H1 (cell line): ENCODE data around the gene IFNB1.

Source experiments
- CBX5 ChIP-seq: fragments of 300-800, 300-1000 bp; sonication (generic); IDR thresholded peaks from 2 replicates; pipeline ENCODE4 v1.7.1; 2016; ENCODE audit warnings: antibody characterized with exemption, low read length, low read depth
- CEBPB ChIP-seq: IDR thresholded peaks from 2 replicates; pipeline ENCODE4 v1.6.1; 2012; ENCODE audit warnings: low read depth, low read length
- HDAC6 ChIP-seq: IDR thresholded peaks from one replicate; pipeline ENCODE4 v1.7.1; 2012; ENCODE audit warnings: low read depth, mild to moderate bottlenecking, inconsistent platforms, low read length, moderate library complexity
- POLR2A ChIP-seq, 2 experiments: IDR thresholded peaks; 1 replicate in 1 of 2; 2 replicates in 1 of 2; pipeline ENCODE4 v1.6.1; 2011; ENCODE audit warnings: low read depth in 2 of 2, low read length in 2 of 2, mild to moderate bottlenecking in 2 of 2; ENCODE audit errors: control extremely low read depth in 1 of 2
- POLR2AphosphoS5 ChIP-seq: IDR thresholded peaks from 2 replicates; pipeline ENCODE4 v1.6.1; 2011; ENCODE audit warnings: low read depth, low read length
- SP2 ChIP-seq: IDR thresholded peaks from 2 replicates; pipeline ENCODE4 v1.6.1; 2012; ENCODE audit warnings: mild to moderate bottlenecking, low read length, inconsistent platforms
- ZNF274 ChIP-seq: IDR thresholded peaks from 2 replicates; pipeline ENCODE4 v1.7.0; 2012; ENCODE audit warnings: low read length, borderline replicate concordance; ENCODE audit errors: extremely low read depth
- TF ChIP-seq, protein P1 (sequence below): IDR thresholded peaks from 2 replicates; pipeline ENCODE4 v1.6.1; 2011; ENCODE audit warnings: low read depth, mild to moderate bottlenecking, low read length; ENCODE audit not compliant: insufficient read depth
- TF ChIP-seq, protein P2 (sequence below), 3 experiments: IDR thresholded peaks; 1 replicate in 2 of 3; 2 replicates in 1 of 3; pipeline versions ENCODE4 v1.5.1 to v1.6.1; 2011; ENCODE audit warnings: low read length in 3 of 3, mild to moderate bottlenecking in 3 of 3, inconsistent platforms in 2 of 3, low read depth in 1 of 3, moderate library complexity in 1 of 3; ENCODE audit not compliant: insufficient read depth in 1 of 3; ENCODE audit errors: control extremely low read depth in 1 of 3

DNA sequence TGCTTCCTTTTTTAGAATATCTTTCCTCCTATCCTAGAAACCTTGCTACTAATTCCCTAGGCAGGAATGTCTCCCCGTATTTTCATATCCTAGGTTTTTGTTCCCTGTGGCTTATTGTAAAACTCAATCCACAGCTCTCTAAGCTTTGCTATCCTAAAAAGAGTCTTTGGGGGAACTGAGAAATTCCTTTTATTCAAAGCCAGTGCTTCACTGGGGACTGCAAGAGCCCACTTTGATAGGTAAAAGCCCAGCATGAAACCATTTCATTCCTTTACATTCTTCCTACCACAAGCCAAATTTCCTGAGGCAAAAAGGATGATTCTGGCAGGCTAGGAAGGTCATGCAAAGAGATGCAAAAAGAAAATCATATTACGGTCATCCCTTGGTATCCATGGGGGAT lies 40.5 kb downstream of the IFNB1 start:
- TF ChIP-seq SP2 = no peak
- TF ChIP-seq POLR2AphosphoS5 = no peak
- TF ChIP-seq, protein P1, sequence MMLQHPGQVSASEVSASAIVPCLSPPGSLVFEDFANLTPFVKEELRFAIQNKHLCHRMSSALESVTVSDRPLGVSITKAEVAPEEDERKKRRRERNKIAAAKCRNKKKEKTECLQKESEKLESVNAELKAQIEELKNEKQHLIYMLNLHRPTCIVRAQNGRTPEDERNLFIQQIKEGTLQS = no peak
- TF ChIP-seq, protein P2, sequence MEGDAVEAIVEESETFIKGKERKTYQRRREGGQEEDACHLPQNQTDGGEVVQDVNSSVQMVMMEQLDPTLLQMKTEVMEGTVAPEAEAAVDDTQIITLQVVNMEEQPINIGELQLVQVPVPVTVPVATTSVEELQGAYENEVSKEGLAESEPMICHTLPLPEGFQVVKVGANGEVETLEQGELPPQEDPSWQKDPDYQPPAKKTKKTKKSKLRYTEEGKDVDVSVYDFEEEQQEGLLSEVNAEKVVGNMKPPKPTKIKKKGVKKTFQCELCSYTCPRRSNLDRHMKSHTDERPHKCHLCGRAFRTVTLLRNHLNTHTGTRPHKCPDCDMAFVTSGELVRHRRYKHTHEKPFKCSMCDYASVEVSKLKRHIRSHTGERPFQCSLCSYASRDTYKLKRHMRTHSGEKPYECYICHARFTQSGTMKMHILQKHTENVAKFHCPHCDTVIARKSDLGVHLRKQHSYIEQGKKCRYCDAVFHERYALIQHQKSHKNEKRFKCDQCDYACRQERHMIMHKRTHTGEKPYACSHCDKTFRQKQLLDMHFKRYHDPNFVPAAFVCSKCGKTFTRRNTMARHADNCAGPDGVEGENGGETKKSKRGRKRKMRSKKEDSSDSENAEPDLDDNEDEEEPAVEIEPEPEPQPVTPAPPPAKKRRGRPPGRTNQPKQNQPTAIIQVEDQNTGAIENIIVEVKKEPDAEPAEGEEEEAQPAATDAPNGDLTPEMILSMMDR (IDR thresholded peaks at IDR 0.05; ENCODE audit: control extremely low read depth in 1 of 3, insufficient read depth in 1 of 3, low read depth in 1 of 3, low read length in 3 of 3) = no peak
- TF ChIP-seq HDAC6 = no peak
- no peak for TF ChIP-seq ZNF274
- TF ChIP-seq POLR2A (IDR thresholded peaks at IDR 0.05; ENCODE audit: control extremely low read depth in 1 of 2, low read depth in 2 of 2, low read length in 2 of 2) = no peak
- no peak for TF ChIP-seq CEBPB
- no peak for TF ChIP-seq CBX5
